PC-3 (cell line): ENCODE results near the gene GRIP2. TPM values are rescaled to one million over a fixed set of nuclear protein-coding genes. Genes with fewer than 3 reads are reported as not detected.

Experiments
- ATAC-seq: fragments of 200-7000 bp; cut with Tn5 transposase; 2 replicates; pipeline ENCODE4 v1.9.1; 2020; ENCODE audit warnings: mild to moderate bottlenecking, moderate library complexity
- BruUV-seq: library from RNA; stranded (reverse); fragments of 400-500 nt; replicated peaks from 2 replicates; lab custom pipeline; 2021; lab: Mats Ljungman, UMichigan
- CTCF ChIA-PET: fragments of 300-600 bp; sonication (Branson Sonifier 250); formaldehyde crosslinking; loops from one replicate; lab custom pipeline; 2022; ENCODE audit warnings: antibody characterized with exemption; lab: Charles Lee
- POLR2A ChIA-PET: fragments of 300-600 bp; sonication (Branson Sonifier 250); formaldehyde crosslinking; loops from one replicate; lab custom pipeline; 2022; ENCODE audit warnings: antibody characterized with exemption; ENCODE audit not compliant: unreplicated experiment; lab: Charles Lee
- DNase-seq: peaks from one replicate; pipeline ENCODE4 v3.0.0-alpha.2; 2015
- H2AFZ ChIP-seq: fragments of 300-600 bp; sonication (generic); 2 replicates; pipeline ENCODE4 v1.6.0; 2016; ENCODE audit warnings: antibody characterized with exemption, low read length
- H3F3A ChIP-seq: fragments of 300-600 bp; sonication (generic); one replicate; pipeline ENCODE4 v1.6.0; 2017; ENCODE audit warnings: antibody characterized with exemption, low read length, control low read depth, mild to moderate bottlenecking; ENCODE audit not compliant: unreplicated experiment
- H3K27ac ChIP-seq: fragments of 300-600 bp; sonication (generic); 2 replicates; pipeline ENCODE4 v1.5.1; 2016; ENCODE audit warnings: mild to moderate bottlenecking, low read length
- H3K27me3 ChIP-seq: fragments of 300-600 bp; sonication (generic); 2 replicates; pipeline ENCODE4 v1.6.1; 2016; ENCODE audit warnings: low read length, mixed read lengths
- H3K36me3 ChIP-seq: fragments of 300-600 bp; sonication (generic); 2 replicates; pipeline ENCODE4 v1.6.1; 2016; ENCODE audit warnings: low read depth, mixed run types, low read length, mixed read lengths
- H3K4me1 ChIP-seq: fragments of 300-600 bp; sonication (generic); 2 replicates; pipeline ENCODE4 v1.5.1; 2016; ENCODE audit warnings: low read length; ENCODE audit not compliant: insufficient read depth
- H3K4me2 ChIP-seq: fragments of 300-600 bp; sonication (generic); 2 replicates; pipeline ENCODE4 v1.6.0; 2016; ENCODE audit warnings: low read length
- H3K4me3 ChIP-seq: fragments of 300-600 bp; sonication (generic); 2 replicates; pipeline ENCODE4 v1.5.1; 2016; ENCODE audit warnings: mild to moderate bottlenecking, low read length, mixed read lengths
- H3K79me2 ChIP-seq: fragments of 300-600 bp; sonication (generic); 2 replicates; pipeline ENCODE4 v1.6.1; 2017; ENCODE audit warnings: low read length, mixed read lengths
- H3K9ac ChIP-seq: fragments of 300-600 bp; sonication (generic); 2 replicates; pipeline ENCODE4 v1.6.0; 2016; ENCODE audit warnings: mild to moderate bottlenecking, low read length
- H3K9me2 ChIP-seq: fragments of 300-600 bp; sonication (generic); replicated peaks from 2 replicates; pipeline ENCODE4 v1.6.1; 2016; ENCODE audit warnings: mixed run types, low read length, mixed read lengths
- H3K9me3 ChIP-seq: fragments of 300-600 bp; sonication (generic); 2 replicates; pipeline ENCODE4 v1.6.1; 2016; ENCODE audit warnings: low read length, mixed read lengths
- H4K20me1 ChIP-seq: fragments of 300-600 bp; sonication (generic); 2 replicates; pipeline ENCODE4 v1.6.1; 2016; ENCODE audit warnings: low read length, mixed read lengths
- CTCF ChIP-seq: fragments of 300-600 bp; sonication (generic); conservative IDR thresholded peaks from 2 replicates; pipeline ENCODE4 v1.5.1; 2017; ENCODE audit warnings: antibody characterized with exemption, low read depth, mild to moderate bottlenecking, low read length
- EZH2 ChIP-seq: fragments of 300-600 bp; sonication (generic); IDR thresholded peaks from one replicate; pipeline ENCODE4 v1.6.1; 2017; ENCODE audit warnings: antibody characterized with exemption, mild to moderate bottlenecking, low read length; ENCODE audit not compliant: unreplicated experiment
- EZH2phosphoT487 ChIP-seq: fragments of 300-600 bp; sonication (generic); IDR thresholded peaks from 2 replicates; pipeline ENCODE4 v1.6.1; 2018; ENCODE audit warnings: mild to moderate bottlenecking, antibody characterized with exemption, low read length, borderline replicate concordance
- intact Hi-C: fragments of 100-400 bp; cut with micrococcal nuclease; formaldehyde crosslinking; loops from 2 replicates; pipeline ENCODE4 v1.9.0; 2023
- total RNA-seq: library from RNA; depleted of rRNA; stranded (reverse); fragments of >200 nt; gene quantifications from 2 replicates; pipeline ENCODE4 v1.2.3, GENCODE V29; 2014

The GRIP2 gene
- total RNA-seq, 1 experiment from 2014 or later: 0.36 TPM

GRCh38 chr3:14494279-14494972 lies 45.7 kb downstream of the GRIP2 start:
- Histone ChIP-seq H3K9ac (no peak overlapping the region), H3F3A (no peaks in the 10 kb centered on the region), H3K79me2 (no peaks in the 10 kb centered on the region), H3K9me2 (no peaks in the 10 kb centered on the region), H3K4me1 (peaks cover 17% of the 10 kb centered on the region), H4K20me1 (no peaks in the 10 kb centered on the region), H3K4me2 (no peak overlapping the region), H3K27me3 (no peaks in the 10 kb centered on the region), H3K4me3 (no peak overlapping the region), H3K36me3 (no peaks in the 10 kb centered on the region), H2AFZ (no peak overlapping the region), H3K9me3 (no peaks in the 10 kb centered on the region), H3K27ac (no peak overlapping the region)
- POLR2A ChIA-PET: no interaction called here
- no TSS peak for BruUV-seq
- no peak for ATAC-seq
- intact Hi-C loops: no loop called here
- no peak for TF ChIP-seq EZH2
- no peak for TF ChIP-seq CTCF
- no peak for TF ChIP-seq EZH2phosphoT487
- CTCF ChIA-PET: no interaction called here
- DNase-seq: no peak

- intact Hi-C loops: no loop called here
- Histone ChIP-seq H3K27me3 (no peaks in the 10 kb centered on the region), H3K9me2 (no peaks in the 10 kb centered on the region), H3K9me3 (no peaks in the 10 kb centered on the region), H3K27ac (no peak overlapping the region), H4K20me1 (no peaks in the 10 kb centered on the region), H3K4me1 (peaks cover 17% of the 10 kb centered on the region), H3K4me2 (no peak overlapping the region), H3K79me2 (no peaks in the 10 kb centered on the region), H3K4me3 (no peak overlapping the region), H3K9ac (no peak overlapping the region), H3K36me3 (no peaks in the 10 kb centered on the region), H3F3A (no peaks in the 10 kb centered on the region), H2AFZ (no peak overlapping the region)
- CTCF ChIA-PET: no interaction called here
- no peak for TF ChIP-seq EZH2phosphoT487
- no peak for TF ChIP-seq EZH2
- TF ChIP-seq CTCF: no peak
- POLR2A ChIA-PET: no interaction called here
- ATAC-seq (no peak), DNase-seq (no peak)
- no TSS peak for BruUV-seq
These were observed 46.9 kb downstream of the GRIP2 start for GRCh38 chr3:14492948-14493881.
